ENCODE results near the gene GCHFR. TPM values are rescaled to one million over a fixed set of nuclear protein-coding genes. Genes with fewer than 3 reads are reported as not detected.

GCHFR gene
- total RNA-seq, 4 donors from 2014 or later = 6.6 to 13.9 (median 11.8) TPM

GRCh38 chr15:40769274-40770146, 5.6 kb downstream of the GCHFR start, which contains the start of gene C15orf62:
Gene C15orf62 (plus strand): TSS chr15:40769980. CDS start chr15:40770496, 516 bp downstream.
- 65% methylated on average over 17 of the region's 28 CpGs for WGBS
- peak within 1 kb of the TSS in 3 of 4 donors; percentile 38 to 63 (median 42) for H3K27ac ChIP-seq (replicated peaks in 1 of 4)
- intact Hi-C loops (cut with DNase I) = no loop called here

GRCh38 chr15:40770147-40770721, 6.4 kb downstream of the GCHFR start:
- no peaks in the 10 kb centered on the region for H3K27me3 ChIP-seq
- H3K4me3 ChIP-seq = no peak overlapping the region
- H3K4me1 ChIP-seq = peaks cover 0 to 36% (median 31%) of the 10 kb centered on the region in 4 donors
- peak overlapping the region in 2 of 4 donors; percentile 42 to 63 for H3K27ac ChIP-seq (replicated peaks in 1 of 4)
- 93% methylated on average over 6 of the region's 17 CpGs for WGBS
- H3K9me3 ChIP-seq = no peaks in the 10 kb centered on the region
- TF ChIP-seq, protein P1, sequence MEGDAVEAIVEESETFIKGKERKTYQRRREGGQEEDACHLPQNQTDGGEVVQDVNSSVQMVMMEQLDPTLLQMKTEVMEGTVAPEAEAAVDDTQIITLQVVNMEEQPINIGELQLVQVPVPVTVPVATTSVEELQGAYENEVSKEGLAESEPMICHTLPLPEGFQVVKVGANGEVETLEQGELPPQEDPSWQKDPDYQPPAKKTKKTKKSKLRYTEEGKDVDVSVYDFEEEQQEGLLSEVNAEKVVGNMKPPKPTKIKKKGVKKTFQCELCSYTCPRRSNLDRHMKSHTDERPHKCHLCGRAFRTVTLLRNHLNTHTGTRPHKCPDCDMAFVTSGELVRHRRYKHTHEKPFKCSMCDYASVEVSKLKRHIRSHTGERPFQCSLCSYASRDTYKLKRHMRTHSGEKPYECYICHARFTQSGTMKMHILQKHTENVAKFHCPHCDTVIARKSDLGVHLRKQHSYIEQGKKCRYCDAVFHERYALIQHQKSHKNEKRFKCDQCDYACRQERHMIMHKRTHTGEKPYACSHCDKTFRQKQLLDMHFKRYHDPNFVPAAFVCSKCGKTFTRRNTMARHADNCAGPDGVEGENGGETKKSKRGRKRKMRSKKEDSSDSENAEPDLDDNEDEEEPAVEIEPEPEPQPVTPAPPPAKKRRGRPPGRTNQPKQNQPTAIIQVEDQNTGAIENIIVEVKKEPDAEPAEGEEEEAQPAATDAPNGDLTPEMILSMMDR (IDR thresholded peaks at IDR 0.05) = no peak
- TF ChIP-seq POLR2A (IDR thresholded peaks at IDR 0.05; ENCODE audit: low read depth) (no peak), EP300 (IDR thresholded peaks at IDR 0.05) (no peak), POLR2AphosphoS5 (IDR thresholded peaks at IDR 0.05) (no peak)
- intact Hi-C loops (cut with DNase I) = no loop called here
- DNase-seq (ENCODE audit: extremely low spot score) = no peak
- peaks cover 39 to 80% (median 76%) of the 10 kb centered on the region in 4 donors for H3K36me3 ChIP-seq

More at GRCh38 chr15:40769274-40770146, 5.6 kb downstream of the GCHFR start, which contains the start of gene C15orf62:
- no peaks in the 10 kb centered on the region for H3K27me3 ChIP-seq
- no peak for DNase-seq (ENCODE audit: extremely low spot score)
- peaks cover 31 to 73% (median 69%) of the 10 kb centered on the region in 4 donors for H3K36me3 ChIP-seq
- H3K4me3 ChIP-seq = no peak within 1 kb of the TSS
- TF ChIP-seq EP300 (IDR thresholded peaks at IDR 0.05) (no peak), POLR2A (IDR thresholded peaks at IDR 0.05; ENCODE audit: low read depth) (no peak), POLR2AphosphoS5 (IDR thresholded peaks at IDR 0.05) (no peak)
- TF ChIP-seq, protein P1 (IDR thresholded peaks at IDR 0.05) = no peak
- peaks cover 4 to 43% (median 39%) of the 10 kb centered on the region in 4 donors for H3K4me1 ChIP-seq
- H3K9me3 ChIP-seq = no peaks in the 10 kb centered on the region

DNA sequence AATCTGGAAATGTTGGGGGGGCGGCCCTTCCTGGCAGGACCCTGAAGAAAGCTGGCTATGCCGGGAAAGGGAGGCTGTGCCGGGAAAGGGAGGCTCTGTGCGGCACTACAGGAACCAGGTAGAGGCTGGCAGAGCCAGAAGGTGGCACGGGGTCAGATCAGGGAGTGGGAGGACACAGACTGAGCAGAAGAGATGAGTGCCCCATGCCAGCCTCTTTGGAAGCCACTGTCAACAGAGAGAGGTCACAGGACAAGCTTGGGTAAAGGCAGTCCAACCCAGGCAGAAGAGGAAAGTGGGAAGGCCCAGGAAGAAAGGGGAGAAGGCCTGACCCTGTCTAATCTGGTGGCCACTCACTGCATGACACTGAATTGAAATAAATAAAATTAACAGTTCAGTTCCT, 7.4 kb downstream of the GCHFR start:
- H3K9me3 ChIP-seq = no peaks in the 10 kb centered on the region
- H3K27me3 ChIP-seq = no peaks in the 10 kb centered on the region
- DNase-seq (ENCODE audit: extremely low spot score) = no peak
- no peak overlapping the region for H3K4me3 ChIP-seq
- TF ChIP-seq POLR2A (IDR thresholded peaks at IDR 0.05; ENCODE audit: low read depth) (no peak), POLR2AphosphoS5 (IDR thresholded peaks at IDR 0.05) (no peak), EP300 (IDR thresholded peaks at IDR 0.05) (no peak)
- TF ChIP-seq, protein P1 (IDR thresholded peaks at IDR 0.05) = no peak
- 93% methylated on average over 5 of the region's 5 CpGs for WGBS
- peaks cover 0 to 27% (median 23%) of the 10 kb centered on the region in 4 donors for H3K4me1 ChIP-seq
- intact Hi-C loops (cut with DNase I) = no loop called here
- H3K27ac ChIP-seq (replicated peaks in 1 of 4) = no peak overlapping the region
- H3K36me3 ChIP-seq = peaks cover 49 to 90% (median 86%) of the 10 kb centered on the region in 4 donors

GRCh38 chr15:40772014-40772413, 8.1 kb downstream of the GCHFR start:
- no peaks in the 10 kb centered on the region for H3K9me3 ChIP-seq

More at GRCh38 chr15:40772014-40772413, 8.1 kb downstream of the GCHFR start:
- Histone ChIP-seq H3K27ac (replicated peaks in 1 of 4) (no peak overlapping the region), H3K36me3 (peaks cover 56 to 97% (median 92%) of the 10 kb centered on the region in 4 donors), H3K27me3 (no peaks in the 10 kb centered on the region), H3K4me1 (peaks cover 0 to 27% (median 23%) of the 10 kb centered on the region in 4 donors), H3K4me3 (no peak overlapping the region)
- TF ChIP-seq POLR2A (IDR thresholded peaks at IDR 0.05; ENCODE audit: low read depth) (no peak), POLR2AphosphoS5 (IDR thresholded peaks at IDR 0.05) (no peak), EP300 (IDR thresholded peaks at IDR 0.05) (no peak)
- TF ChIP-seq, protein P1 (IDR thresholded peaks at IDR 0.05) = no peak
- 80% methylated on average over 12 of the region's 13 CpGs for WGBS
- no peak for DNase-seq (ENCODE audit: extremely low spot score)
- intact Hi-C loops (cut with DNase I) = no loop called here

Measured in esophagus muscularis mucosa (tissue), 4 donors.